Measurements from ENCODE around the gene LARGE2.

DNA sequence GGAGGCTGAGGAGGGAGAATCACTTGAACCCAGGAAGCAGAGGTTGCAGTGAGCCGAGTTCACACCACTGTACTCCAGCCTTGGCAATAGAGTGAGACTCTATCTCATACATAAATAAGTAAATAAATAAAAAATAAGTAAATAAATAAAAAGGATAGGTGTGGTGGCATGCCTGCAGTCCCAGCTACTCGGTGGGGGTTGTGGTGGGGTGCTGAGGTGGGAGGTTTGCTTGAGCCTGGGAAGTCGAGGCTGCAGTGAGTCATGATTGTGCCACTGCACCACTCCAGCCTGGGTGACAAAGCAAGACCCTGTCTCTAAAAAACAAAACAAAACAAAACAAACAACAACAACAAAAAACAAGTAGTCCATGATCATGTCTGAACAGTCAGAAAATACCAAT is 3.1 kb downstream of the LARGE2 start:
- TF ChIP-seq POLR2A (IDR thresholded peaks at IDR 0.05), result no peak
- TF ChIP-seq CTCF (IDR thresholded peaks at IDR 0.05), result no peak
- no peak for TF ChIP-seq POLR2AphosphoS5 (IDR thresholded peaks at IDR 0.05)

All from gastroesophageal sphincter (tissue), 3 donors.